H1 (cell line): Measurements from ENCODE around the gene TAF10. TPM values are rescaled to one million over a fixed set of nuclear protein-coding genes. Genes with fewer than 3 reads are reported as not detected.

Source experiments
- CTCF ChIA-PET: fragments of 300-600 bp; sonication (Branson Sonifier 250); formaldehyde crosslinking; loops from one replicate; lab custom pipeline; 2021; ENCODE audit not compliant: partially characterized antibody; lab: Charles Lee
- POLR2A ChIA-PET: fragments of 300-600 bp; sonication (Branson Sonifier 250); formaldehyde crosslinking; loops from one replicate; lab custom pipeline; 2021; ENCODE audit warnings: inconsistent platforms; ENCODE audit not compliant: partially characterized antibody; lab: Charles Lee
- DNase-seq, 2 experiments: peaks; one replicate each; pipeline versions ENCODE4 v3.0.0 to v3.0.0-alpha.2; 2010 to 2022; ENCODE audit warnings: low spot score in 2 of 2, low read depth in 1 of 2, mixed read lengths in 1 of 2
- FAIRE-seq: peaks from 2 replicates; lab custom pipeline; 2011; peaks lifted over from hg19 to GRCh38; lab: Jason Lieb, UNC
- H2AFZ ChIP-seq: 2 replicates; pipeline ENCODE4 v1.8.1; 2012; ENCODE audit warnings: low read length, inconsistent platforms
- H2AK5ac ChIP-seq: 2 replicates; pipeline ENCODE4 v1.6.1; 2013; ENCODE audit warnings: low read depth, low read length
- H2BK120ac ChIP-seq: replicated peaks from 2 replicates; pipeline ENCODE3; 2013; ENCODE audit warnings: low read depth, low read length, inconsistent platforms
- H2BK12ac ChIP-seq: 2 replicates; pipeline ENCODE4 v1.6.1; 2013; ENCODE audit warnings: low read depth, low read length
- H2BK15ac ChIP-seq: 2 replicates; pipeline ENCODE4 v1.6.1; 2013; ENCODE audit warnings: low read length
- H2BK20ac ChIP-seq: 2 replicates; pipeline ENCODE4 v1.6.1; 2013; ENCODE audit warnings: low read length
- H2BK5ac ChIP-seq: 2 replicates; pipeline ENCODE4 v1.6.1; 2013; ENCODE audit warnings: low read depth, low read length
- H3K14ac ChIP-seq: 2 replicates; pipeline ENCODE4 v1.6.1; 2013; ENCODE audit warnings: inconsistent platforms; ENCODE audit not compliant: insufficient read length
- H3K18ac ChIP-seq: 2 replicates; pipeline ENCODE4 v1.6.1; 2013; ENCODE audit warnings: low read length; ENCODE audit errors: extremely low read depth
- H3K23ac ChIP-seq: 2 replicates; pipeline ENCODE4 v1.6.1; 2013; ENCODE audit warnings: inconsistent platforms; ENCODE audit not compliant: insufficient read length
- H3K23me2 ChIP-seq: 2 replicates; pipeline ENCODE4 v1.6.1; 2013; ENCODE audit warnings: low read depth, low read length
- H3K27ac ChIP-seq: 2 replicates; pipeline ENCODE4 v1.6.1; 2011; ENCODE audit warnings: low read depth, low read length, inconsistent platforms
- H3K27me3 ChIP-seq, 4 experiments: replicated peaks in 1 of 4; 1 replicate in 1 of 4; 2 replicates in 3 of 4; pipeline versions ENCODE4 v1.6.1 to v1.8.1; 2011 to 2013; ENCODE audit warnings: low read length in 3 of 4, mild to moderate bottlenecking in 3 of 4, inconsistent platforms in 2 of 4, mixed read lengths in 2 of 4, moderate library complexity in 1 of 4; ENCODE audit not compliant: control insufficient read depth in 3 of 4, insufficient read depth in 3 of 4; ENCODE audit errors: extremely low read depth in 1 of 4
- H3K36me3 ChIP-seq, 4 experiments: 2 replicates each; pipeline versions ENCODE4 v1.6.1 to v1.8.1; 2011 to 2013; ENCODE audit warnings: mild to moderate bottlenecking in 4 of 4, low read length in 3 of 4, moderate library complexity in 2 of 4, control low read depth in 1 of 4, inconsistent platforms in 1 of 4; ENCODE audit not compliant: insufficient read depth in 4 of 4, control insufficient read depth in 2 of 4
- H3K4ac ChIP-seq: replicated peaks from 2 replicates; pipeline ENCODE3; 2013; ENCODE audit warnings: low read length, low read depth, mixed read lengths, inconsistent platforms; ENCODE audit not compliant: insufficient read length
- H3K4me1 ChIP-seq, 4 experiments: replicated peaks in 1 of 4; 1 replicate in 1 of 4; 2 replicates in 3 of 4; pipeline versions ENCODE4 v1.6.1 to v1.8.1; 2011 to 2013; ENCODE audit warnings: low read length in 3 of 4, inconsistent platforms in 2 of 4, mixed read lengths in 1 of 4; ENCODE audit not compliant: insufficient read depth in 4 of 4, control insufficient read depth in 3 of 4
- H3K4me2 ChIP-seq, 2 experiments: 2 replicates each; pipeline versions ENCODE4 v1.6.1 to v1.8.1; 2011 to 2013; ENCODE audit warnings: low read depth in 2 of 2, low read length in 2 of 2, control low read depth in 1 of 2, inconsistent platforms in 1 of 2, mild to moderate bottlenecking in 1 of 2; ENCODE audit not compliant: insufficient read depth in 1 of 2
- H3K4me3 ChIP-seq, 4 experiments: fragments of 200-600, 300-600 bp in 1 of 4; sonication (generic), shearing (Covaris generic), sonication (Bioruptor Twin) in 1 of 4; 2 replicates each; pipeline versions ENCODE4 v1.5.1 to v1.8.1; 2011 to 2016; ENCODE audit warnings: low read length in 4 of 4, low read depth in 3 of 4, control low read depth in 2 of 4, inconsistent platforms in 2 of 4, mild to moderate bottlenecking in 2 of 4, mixed read lengths in 1 of 4, moderate library complexity in 1 of 4; ENCODE audit not compliant: insufficient read depth in 2 of 4; ENCODE audit errors: extremely low read depth in 1 of 4
- H3K56ac ChIP-seq: replicated peaks from 2 replicates; pipeline ENCODE3; 2013; ENCODE audit warnings: low read depth, mild to moderate bottlenecking, mixed read lengths, low read length, inconsistent platforms; ENCODE audit not compliant: insufficient read length
- H3K79me1 ChIP-seq: 2 replicates; pipeline ENCODE4 v1.6.1; 2013; ENCODE audit warnings: low read depth, low read length, control low read depth
- H3K79me2 ChIP-seq, 2 experiments: 2 replicates each; pipeline versions ENCODE4 v1.6.1 to v1.8.1; 2012 to 2013; ENCODE audit warnings: low read length in 2 of 2, mild to moderate bottlenecking in 2 of 2, inconsistent platforms in 1 of 2; ENCODE audit not compliant: insufficient read depth in 2 of 2, control insufficient read depth in 1 of 2
- H3K9ac ChIP-seq, 4 experiments: replicated peaks in 1 of 4; 1 replicate in 1 of 4; 2 replicates in 3 of 4; pipeline versions ENCODE4 v1.6.1 to v1.8.1; 2011 to 2013; ENCODE audit warnings: low read depth in 3 of 4, low read length in 3 of 4, control low read depth in 2 of 4, mild to moderate bottlenecking in 2 of 4, moderate library complexity in 2 of 4, inconsistent platforms in 1 of 4; ENCODE audit errors: extremely low read depth in 1 of 4
- H3K9me3 ChIP-seq, 2 experiments: 2 replicates each; pipeline versions ENCODE4 v1.6.1 to v1.8.1; 2012 to 2013; ENCODE audit warnings: mild to moderate bottlenecking in 2 of 2, moderate library complexity in 2 of 2, control low read depth in 1 of 2, inconsistent platforms in 1 of 2, low read depth in 1 of 2, low read length in 1 of 2, mixed read lengths in 1 of 2; ENCODE audit not compliant: insufficient read depth in 2 of 2
- H4K20me1 ChIP-seq, 2 experiments: replicated peaks in 1 of 2; 2 replicates each; pipeline versions ENCODE3 to v1.8.1; 2011 to 2013; ENCODE audit warnings: inconsistent platforms in 2 of 2, low read length in 2 of 2, mild to moderate bottlenecking in 1 of 2; ENCODE audit not compliant: insufficient read depth in 2 of 2, control insufficient read depth in 1 of 2
- H4K5ac ChIP-seq: 2 replicates; pipeline ENCODE4 v1.6.1; 2013; ENCODE audit warnings: low read length, low read depth, mixed read lengths, inconsistent platforms; ENCODE audit not compliant: insufficient read length
- H4K8ac ChIP-seq: 2 replicates; pipeline ENCODE4 v1.8.0; 2013; ENCODE audit warnings: mild to moderate bottlenecking, moderate library complexity, low read length, inconsistent platforms; ENCODE audit not compliant: insufficient read depth; ENCODE audit errors: extremely low read depth
- H4K91ac ChIP-seq: replicated peaks from 2 replicates; pipeline ENCODE3; 2013; ENCODE audit warnings: low read length, mixed read lengths, inconsistent platforms; ENCODE audit not compliant: insufficient read length
- BACH1 ChIP-seq: IDR thresholded peaks from 2 replicates; pipeline ENCODE4 v1.6.1; 2012; ENCODE audit warnings: low read length, improper control_type of control experiment
- CHD2 ChIP-seq: IDR thresholded peaks from 2 replicates; pipeline ENCODE4 v1.6.1; 2012; ENCODE audit warnings: low read length, improper control_type of control experiment
- HDAC2 ChIP-seq, 2 experiments: fragments of 300-600 bp in 1 of 2; sonication (generic) in 1 of 2; IDR thresholded peaks; 2 replicates each; pipeline ENCODE4 v1.6.1; 2011 to 2012; ENCODE audit warnings: low read depth in 2 of 2, low read length in 2 of 2, mild to moderate bottlenecking in 2 of 2, moderate library complexity in 2 of 2, borderline replicate concordance in 1 of 2, inconsistent platforms in 1 of 2
- PHF8 ChIP-seq: fragments of 200-600 bp; sonication (generic); conservative IDR thresholded peaks from 2 replicates; pipeline ENCODE4 v1.7.1; 2012; ENCODE audit warnings: low read depth, mild to moderate bottlenecking, inconsistent platforms, low read length, moderate library complexity
- POLR2AphosphoS5 ChIP-seq: IDR thresholded peaks from 2 replicates; pipeline ENCODE4 v1.6.1; 2011; ENCODE audit warnings: low read depth, low read length
- RNF2 ChIP-seq: fragments of 200-900, 300-1000 bp; sonication (generic); IDR thresholded peaks from 2 replicates; pipeline ENCODE4 v1.7.1; 2016; ENCODE audit warnings: borderline replicate concordance, low read depth, mild to moderate bottlenecking, antibody characterized with exemption, low read length; ENCODE audit not compliant: poor library complexity, severe bottlenecking; ENCODE audit errors: missing control alignments
- TCF12 ChIP-seq: IDR thresholded peaks from 2 replicates; pipeline ENCODE4 v1.6.1; 2011; ENCODE audit warnings: low read depth, mild to moderate bottlenecking, low read length
- WGBS, 2 experiments: shearing (Covaris generic) in 1 of 2; methylation state at CpG; one replicate each; pipeline versions ENCODE4 v1.1.6 to v1.1.7; 2013 to 2015; ENCODE audit warnings: low lambda C conversion rate in 2 of 2, mixed read lengths in 2 of 2, inconsistent platforms in 1 of 2, low coverage in 1 of 2, missing lambda C conversion rate in 1 of 2; ENCODE audit not compliant: insufficient replicate concordance in 2 of 2, insufficient coverage in 1 of 2, insufficient read length in 1 of 2; ENCODE audit errors: extremely low coverage in 1 of 2, missing lambda C conversion rate in 1 of 2; 5-methylcytosine and 5-hydroxymethylcytosine counted together
- polyA plus RNA-seq, 7 experiments: library from polyadenylated mRNA; depleted of rRNA in 3 of 7; stranded (reverse) in 5 of 7; unstranded in 2 of 7; fragments of >200 nt in 5 of 7; fragments of 200-250 nt in 2 of 7; gene quantifications; 1 replicate in 5 of 7; 2 replicates in 1 of 7; 4 replicates in 1 of 7; pipeline versions ENCODE4 v1.2.1 to v1.2.3, GENCODE V29; 2011 to 2013; ENCODE audit warnings: missing spikeins in 2 of 7, mixed read lengths in 2 of 7
- total RNA-seq: library from RNA; stranded (reverse); fragmentation: NEBNext Ultra II Directional; extraction: Animal tissue kit (Norgen Biotek cat#: 25700); gene quantifications from 2 replicates; pipeline ENCODE4 v1.2.1, GENCODE V29; 2021

The TAF10 gene
- total and polyA plus RNA-seq, 2 of the 8 experiments (the other 6 are each of a cell fraction or from before 2014, with no cell fraction given), result 128 to 213 TPM

- FAIRE-seq, result no peak
- H3K4me2 ChIP-seq, result no peak overlapping the region
- POLR2A ChIA-PET, result interaction anchor here (0.6 to 1.2 kb wide), 3 partner anchors 17 to 26 kb away, joined by 3 to 4 read pairs (median 3); partner anchors contain the start of genes TAF10 and TPP1
Observed at GRCh38 chr11:6637871-6638270, 25.9 kb upstream of the TAF10 start.

More at GRCh38 chr11:6637871-6638270, 25.9 kb upstream of the TAF10 start:
- CTCF ChIA-PET, result interaction anchor here (1.0 to 1.6 kb wide), 2 partner anchors 13 to 18 kb away, joined by 3 to 5 read pairs; partner anchors contain the start of gene DCHS1
- Histone ChIP-seq H3K27me3 (no peaks in the 10 kb centered on the region), H3K23me2 (no peaks in the 10 kb centered on the region), H2BK20ac (no peak overlapping the region), H3K9me3 (no peaks in the 10 kb centered on the region), H2BK12ac (no peak overlapping the region), H3K9ac (0 out of 7 replicates have a peak overlapping the region, but pooled peaks of 1 of the 4 experiments have one; percentile 8), H4K5ac (no peak overlapping the region), H3K18ac (no peak overlapping the region), H3K23ac (no peak overlapping the region), H3K56ac (no peak overlapping the region), H3K79me1 (no peaks in the 10 kb centered on the region), H3K36me3 (no peaks in the 10 kb centered on the region; a peak in 1 of 8 replicates), H3K4ac (no peak overlapping the region), H4K8ac (no peak overlapping the region), H2BK5ac (no peak overlapping the region), H3K14ac (no peak overlapping the region), H3K79me2 (no peaks in the 10 kb centered on the region), H4K20me1 (peaks cover 0 to 2% of the 10 kb centered on the region in 2 experiments), H3K4me3 (no peak overlapping the region), H3K4me1 (no peaks in the 10 kb centered on the region), H2AK5ac (no peak overlapping the region), H2AFZ (no peak overlapping the region), H4K91ac (no peak overlapping the region), H2BK15ac (no peak overlapping the region), H3K27ac (no peak overlapping the region), H2BK120ac (no peak overlapping the region)
- WGBS, 2 experiments, result 73% methylated on average over 3 of the region's 3 CpGs; no CpG with 5 or more reads in 1 of the 2 experiments
- DNase-seq, result no peak
- TF ChIP-seq POLR2AphosphoS5, result no peak
- no peak for TF ChIP-seq CHD2
- no peak for TF ChIP-seq PHF8
- TF ChIP-seq RNF2, result no peak
- no peak for TF ChIP-seq BACH1
- TF ChIP-seq TCF12, result no peak
- TF ChIP-seq HDAC2 (IDR thresholded peaks at IDR 0.05; ENCODE audit: borderline replicate concordance in 1 of 2, low read depth in 2 of 2, low read length in 2 of 2), result no peak
